ENCODE measurements around the gene SCUBE1. TPM values are rescaled to one million over a fixed set of nuclear protein-coding genes. Genes with fewer than 3 reads are reported as not detected.

Gene SCUBE1
- total and polyA plus RNA-seq, 8 donors, result 0.04 to 0.41 (median 0.12) TPM; not detected in 3

DNA sequence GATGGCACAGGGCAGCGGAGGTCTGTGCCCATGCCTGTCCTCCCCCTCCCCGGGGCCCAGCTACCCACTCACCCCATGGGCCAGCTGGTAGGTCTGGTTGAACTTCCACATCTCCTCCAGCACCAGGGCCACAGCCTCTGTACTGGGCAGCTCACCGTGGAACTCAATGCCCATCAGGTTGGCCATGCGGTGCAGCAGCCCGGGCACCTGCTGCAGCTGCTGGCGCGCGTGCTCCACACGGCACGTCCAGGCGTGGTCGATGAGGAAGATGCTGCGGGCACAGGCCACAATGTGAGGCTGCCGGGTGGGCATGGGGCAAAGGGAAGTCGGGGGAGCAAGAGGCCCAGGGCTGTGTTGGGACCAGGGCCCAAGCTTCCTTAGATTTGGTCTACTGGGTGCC, 162.5 kb downstream of the SCUBE1 start:
- TF ChIP-seq, protein P1, sequence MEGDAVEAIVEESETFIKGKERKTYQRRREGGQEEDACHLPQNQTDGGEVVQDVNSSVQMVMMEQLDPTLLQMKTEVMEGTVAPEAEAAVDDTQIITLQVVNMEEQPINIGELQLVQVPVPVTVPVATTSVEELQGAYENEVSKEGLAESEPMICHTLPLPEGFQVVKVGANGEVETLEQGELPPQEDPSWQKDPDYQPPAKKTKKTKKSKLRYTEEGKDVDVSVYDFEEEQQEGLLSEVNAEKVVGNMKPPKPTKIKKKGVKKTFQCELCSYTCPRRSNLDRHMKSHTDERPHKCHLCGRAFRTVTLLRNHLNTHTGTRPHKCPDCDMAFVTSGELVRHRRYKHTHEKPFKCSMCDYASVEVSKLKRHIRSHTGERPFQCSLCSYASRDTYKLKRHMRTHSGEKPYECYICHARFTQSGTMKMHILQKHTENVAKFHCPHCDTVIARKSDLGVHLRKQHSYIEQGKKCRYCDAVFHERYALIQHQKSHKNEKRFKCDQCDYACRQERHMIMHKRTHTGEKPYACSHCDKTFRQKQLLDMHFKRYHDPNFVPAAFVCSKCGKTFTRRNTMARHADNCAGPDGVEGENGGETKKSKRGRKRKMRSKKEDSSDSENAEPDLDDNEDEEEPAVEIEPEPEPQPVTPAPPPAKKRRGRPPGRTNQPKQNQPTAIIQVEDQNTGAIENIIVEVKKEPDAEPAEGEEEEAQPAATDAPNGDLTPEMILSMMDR (IDR thresholded peaks at IDR 0.05), result no peak
- Histone ChIP-seq H3K4me3 (no peak overlapping the region), H3K4me1 (peaks cover 0 to 8% (median 4%) of the 10 kb centered on the region in 3 donors), H3K27me3 (no peaks in the 10 kb centered on the region), H3K36me3 (peaks cover 0 to 13% (median 5%) of the 10 kb centered on the region in 3 donors), H3K27ac (no peak overlapping the region), H3K9me3 (no peaks in the 10 kb centered on the region)
- DNase-seq (peak in 2 of 6 donors; percentile 54 to 57), ATAC-seq (no peak), FAIRE-seq (no peak)
- WGBS, 2 donors, result 92 to 97% methylated on average over 15 of the region's 15 CpGs
- intact Hi-C loops (cut with DNase I), result no loop called here

DNA sequence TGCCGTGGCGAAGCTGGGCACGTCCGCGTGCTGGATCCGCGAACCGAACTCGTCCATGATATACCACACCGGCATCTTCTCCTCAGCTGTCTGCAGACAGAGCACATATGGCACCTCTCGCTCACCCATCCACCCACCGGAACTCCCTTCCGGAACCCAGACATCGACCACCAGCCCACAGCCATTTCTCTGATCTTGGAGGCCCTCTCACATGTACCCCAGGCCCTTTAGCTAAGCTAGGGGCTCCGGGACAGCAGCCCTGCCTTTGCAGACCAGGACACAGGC, 163.3 kb downstream of the SCUBE1 start:
- WGBS, 2 donors, result 97% methylated on average over 15 of the region's 15 CpGs
- no peak for DNase-seq

DNA sequence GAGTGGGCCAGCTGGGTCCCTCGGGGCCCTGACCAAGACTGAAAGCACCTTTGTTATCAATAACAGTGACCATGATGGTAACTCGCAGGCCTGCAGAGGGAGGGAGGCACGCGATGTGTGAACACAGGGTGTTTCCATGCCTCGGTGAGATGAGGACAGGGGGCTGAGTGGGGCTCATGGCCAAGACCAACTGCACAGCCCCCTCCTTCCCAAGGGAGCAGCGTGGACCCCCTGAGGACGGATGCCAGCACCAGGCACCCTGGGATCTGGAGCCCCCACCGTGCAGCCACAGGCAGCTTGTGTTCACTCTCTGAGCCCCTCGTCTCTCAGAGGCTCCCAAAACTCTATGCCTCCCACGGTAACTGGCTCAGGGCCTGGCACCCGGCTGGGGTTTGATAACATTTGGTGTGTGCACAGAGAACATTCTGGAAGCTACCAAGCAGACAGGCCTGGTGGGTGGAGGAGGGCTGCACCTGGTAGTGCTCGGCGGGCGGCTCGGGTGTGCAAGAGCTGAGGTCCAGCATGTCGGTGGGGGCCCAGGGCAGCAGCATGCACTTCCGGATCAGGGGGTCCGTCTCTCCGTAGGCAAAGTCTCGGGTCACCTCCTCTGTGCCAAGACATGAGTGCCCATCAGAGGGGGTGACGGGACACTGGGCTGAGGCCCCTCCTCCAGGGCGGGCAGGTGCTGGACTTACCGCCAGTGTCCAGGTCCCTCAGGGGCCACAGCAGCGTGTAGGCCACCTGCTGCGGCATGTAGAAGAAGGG, 163.8 kb downstream of the SCUBE1 start:
- no peak overlapping the region for H3K4me3 ChIP-seq
- WGBS, 2 donors, result 95 to 97% methylated on average over 24 to 25 of the region's 25 CpGs
- no peak for ATAC-seq
- H3K4me1 ChIP-seq, result no peaks in the 10 kb centered on the region
- H3K36me3 ChIP-seq, result peaks cover 0 to 23% (median 5%) of the 10 kb centered on the region in 3 donors
- TF ChIP-seq, protein P1 (IDR thresholded peaks at IDR 0.05), result no peak
- no peaks in the 10 kb centered on the region for H3K9me3 ChIP-seq
- H3K27me3 ChIP-seq, result no peaks in the 10 kb centered on the region
- H3K27ac ChIP-seq, result no peak overlapping the region
- intact Hi-C loops (cut with DNase I), result no loop called here
- DNase-seq, result peak in 1 of 6 donors; percentile 66
- no peak for FAIRE-seq

More for the DNA sequence above, 163.3 kb downstream of the SCUBE1 start:
- Histone ChIP-seq H3K27me3 (no peaks in the 10 kb centered on the region), H3K27ac (no peak overlapping the region), H3K9me3 (no peaks in the 10 kb centered on the region), H3K4me3 (no peak overlapping the region), H3K36me3 (peaks cover 0 to 21% (median 5%) of the 10 kb centered on the region in 3 donors), H3K4me1 (peaks cover 0 to 2% (median 0%) of the 10 kb centered on the region in 3 donors)
- TF ChIP-seq, protein P1 (IDR thresholded peaks at IDR 0.05), result no peak
- intact Hi-C loops (cut with DNase I), result no loop called here
- ATAC-seq (no peak), FAIRE-seq (no peak)

DNA sequence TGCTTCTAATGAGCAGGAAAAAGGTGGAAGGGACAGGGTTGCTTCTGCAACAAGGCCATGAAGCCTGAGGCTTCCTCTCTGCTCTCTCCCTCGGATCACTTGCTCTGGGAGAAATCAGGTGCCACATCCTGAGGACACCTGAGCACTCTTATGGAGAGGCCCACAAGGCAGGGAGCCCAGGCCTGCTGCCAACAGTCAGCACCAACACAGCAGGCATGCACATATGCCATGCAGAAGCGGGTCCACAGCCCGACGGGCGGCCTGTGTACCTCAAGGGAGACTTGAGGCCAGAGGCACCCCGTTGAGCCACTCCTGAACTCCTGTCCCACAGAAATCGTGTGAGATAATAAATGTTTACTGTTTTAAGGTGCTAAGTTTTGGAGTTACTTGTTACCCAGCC, 165.7 kb downstream of the SCUBE1 start:
- WGBS, 2 donors, result 90 to 97% methylated on average over 7 of the region's 7 CpGs
- FAIRE-seq (no peak), ATAC-seq (no peak)

More for the DNA sequence above, 165.7 kb downstream of the SCUBE1 start:
- Histone ChIP-seq H3K4me3 (no peak overlapping the region), H3K27me3 (no peaks in the 10 kb centered on the region), H3K27ac (no peak overlapping the region), H3K4me1 (no peaks in the 10 kb centered on the region), H3K36me3 (peaks cover 0 to 36% (median 17%) of the 10 kb centered on the region in 3 donors), H3K9me3 (no peaks in the 10 kb centered on the region)
- DNase-seq, result peak in 1 of 6 donors; percentile 50
- TF ChIP-seq, protein P1 (IDR thresholded peaks at IDR 0.05), result no peak
- intact Hi-C loops (cut with DNase I), result no loop called here

Data from pancreas (tissue), 10 donors.